Neural progenitor cell (in vitro differentiated cells): ENCODE measurements around the gene GNG8.

Experiments
- EZH2 ChIP-seq: fragments of 200-600 bp; sonication (generic); IDR thresholded peaks from 2 replicates; pipeline ENCODE4 v1.6.1; 2017; ENCODE audit warnings: antibody characterized with exemption, mild to moderate bottlenecking, moderate library complexity
- EZH2phosphoT487 ChIP-seq: fragments of 200-600 bp; sonication (generic); IDR thresholded peaks from 2 replicates; pipeline ENCODE4 v1.6.1; 2017; ENCODE audit warnings: antibody characterized with exemption
- TF ChIP-seq, protein P1 (sequence below): fragments of 200-600 bp; sonication (generic); IDR thresholded peaks from 2 replicates; pipeline ENCODE4 v1.5.1; 2017; ENCODE audit warnings: antibody characterized with exemption, mild to moderate bottlenecking

DNA sequence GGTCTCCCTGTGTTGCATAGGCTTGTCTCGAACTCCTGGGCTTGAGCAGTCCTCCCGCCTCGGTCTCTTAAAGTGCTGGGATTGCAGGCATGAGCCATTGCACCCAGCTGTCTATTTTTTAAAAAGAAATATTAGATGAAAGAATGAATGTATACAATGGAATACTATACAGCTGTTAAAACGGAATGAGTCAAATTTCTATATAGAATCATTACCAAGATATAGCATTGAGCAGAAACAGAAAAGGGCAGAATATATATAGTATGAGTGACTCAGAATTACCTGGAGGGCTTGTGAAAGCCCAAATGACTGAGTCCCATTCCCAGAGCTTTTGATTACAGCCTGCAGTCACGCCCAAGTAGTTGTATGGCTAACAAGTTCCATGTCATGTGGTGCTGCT, 20.5 kb upstream of the GNG8 start:
- TF ChIP-seq, protein P1, sequence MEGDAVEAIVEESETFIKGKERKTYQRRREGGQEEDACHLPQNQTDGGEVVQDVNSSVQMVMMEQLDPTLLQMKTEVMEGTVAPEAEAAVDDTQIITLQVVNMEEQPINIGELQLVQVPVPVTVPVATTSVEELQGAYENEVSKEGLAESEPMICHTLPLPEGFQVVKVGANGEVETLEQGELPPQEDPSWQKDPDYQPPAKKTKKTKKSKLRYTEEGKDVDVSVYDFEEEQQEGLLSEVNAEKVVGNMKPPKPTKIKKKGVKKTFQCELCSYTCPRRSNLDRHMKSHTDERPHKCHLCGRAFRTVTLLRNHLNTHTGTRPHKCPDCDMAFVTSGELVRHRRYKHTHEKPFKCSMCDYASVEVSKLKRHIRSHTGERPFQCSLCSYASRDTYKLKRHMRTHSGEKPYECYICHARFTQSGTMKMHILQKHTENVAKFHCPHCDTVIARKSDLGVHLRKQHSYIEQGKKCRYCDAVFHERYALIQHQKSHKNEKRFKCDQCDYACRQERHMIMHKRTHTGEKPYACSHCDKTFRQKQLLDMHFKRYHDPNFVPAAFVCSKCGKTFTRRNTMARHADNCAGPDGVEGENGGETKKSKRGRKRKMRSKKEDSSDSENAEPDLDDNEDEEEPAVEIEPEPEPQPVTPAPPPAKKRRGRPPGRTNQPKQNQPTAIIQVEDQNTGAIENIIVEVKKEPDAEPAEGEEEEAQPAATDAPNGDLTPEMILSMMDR = no peak
- TF ChIP-seq EZH2 (no peak), EZH2phosphoT487 (no peak)
